Brain microvascular endothelial cell (primary cell): ENCODE data around the gene HOXA13.

ENCODE experiments used
- DNase-seq: peaks from one replicate; pipeline ENCODE4 v3.0.0-alpha.2; 2020
- H3K27ac ChIP-seq: fragments of 250-450 bp; sonication (Bioruptor Pico); 2 replicates; pipeline ENCODE4 v1.5.1; 2020; ENCODE audit warnings: mild to moderate bottlenecking, moderate library complexity
- H3K27me3 ChIP-seq: fragments of 250-450 bp; sonication (Bioruptor Pico); replicated peaks from 2 replicates; pipeline ENCODE4 v1.5.1; 2020; ENCODE audit warnings: mild to moderate bottlenecking
- H3K36me3 ChIP-seq: fragments of 250-450 bp; sonication (Bioruptor Pico); replicated peaks from 2 replicates; pipeline ENCODE4 v1.5.1; 2020; ENCODE audit warnings: mild to moderate bottlenecking
- H3K4me3 ChIP-seq: 2 replicates; pipeline ENCODE4 v1.5.1; 2011; ENCODE audit warnings: low read depth, mild to moderate bottlenecking, control low read depth, low read length, moderate library complexity
- in situ Hi-C: cut with HindIII; loops from 2 replicates; pipeline ENCODE4 v1.10.0; 2017; ENCODE audit warnings: low sequenced_read_pairs, low pct_ligation_motif_present
- TF ChIP-seq, protein P1 (sequence below): IDR thresholded peaks from 2 replicates; pipeline ENCODE4 v1.5.1; 2011; ENCODE audit warnings: low read depth, mild to moderate bottlenecking, moderate library complexity, low read length, control low read depth, inconsistent platforms; ENCODE audit errors: missing control alignments

The HOXA13 gene

DNA sequence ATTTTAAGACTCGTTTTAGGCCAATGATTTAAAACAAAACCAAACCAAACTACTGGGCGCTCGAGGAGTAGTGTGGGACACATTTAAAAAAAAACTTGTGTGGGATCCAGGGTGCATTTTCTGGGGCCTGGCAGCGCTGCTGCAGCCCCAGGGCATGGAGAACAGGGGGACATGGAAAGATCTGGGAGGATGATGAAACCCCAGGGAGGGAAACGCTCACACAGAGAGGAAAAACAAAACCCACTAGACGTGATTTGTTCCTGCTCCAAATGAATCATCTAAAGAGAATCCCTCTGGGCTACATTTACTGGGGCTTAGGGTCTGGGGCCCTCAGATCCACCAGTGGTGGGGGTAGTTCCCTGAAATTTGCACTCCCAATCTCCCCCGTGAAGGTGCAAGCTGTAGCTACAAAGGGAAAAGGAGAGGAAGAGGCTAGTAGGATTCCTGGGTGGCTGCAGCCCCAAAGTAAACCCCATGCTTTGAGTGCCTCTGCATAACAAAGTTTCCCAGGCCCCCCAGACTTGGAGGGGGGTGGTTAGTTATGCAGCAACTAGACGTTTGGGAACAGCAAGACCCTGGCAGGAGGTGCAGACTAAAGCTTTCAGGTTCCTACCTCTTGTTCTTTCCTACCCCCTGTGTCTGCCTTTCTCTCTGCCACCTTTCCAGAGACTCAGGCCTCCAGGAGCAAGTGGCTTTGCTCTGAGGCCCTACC, 14.5 kb upstream of the HOXA13 start:
- in situ Hi-C loops: loop anchor here (25.0 kb wide), 1 partner anchor 373 kb away; no protein-coding TSS in a partner anchor
- Histone ChIP-seq H3K36me3 (no peaks in the 10 kb centered on the region), H3K27ac (no peak overlapping the region), H3K4me3 (no peak overlapping the region), H3K27me3 (peaks cover 85% of the 10 kb centered on the region)
- TF ChIP-seq, protein P1, sequence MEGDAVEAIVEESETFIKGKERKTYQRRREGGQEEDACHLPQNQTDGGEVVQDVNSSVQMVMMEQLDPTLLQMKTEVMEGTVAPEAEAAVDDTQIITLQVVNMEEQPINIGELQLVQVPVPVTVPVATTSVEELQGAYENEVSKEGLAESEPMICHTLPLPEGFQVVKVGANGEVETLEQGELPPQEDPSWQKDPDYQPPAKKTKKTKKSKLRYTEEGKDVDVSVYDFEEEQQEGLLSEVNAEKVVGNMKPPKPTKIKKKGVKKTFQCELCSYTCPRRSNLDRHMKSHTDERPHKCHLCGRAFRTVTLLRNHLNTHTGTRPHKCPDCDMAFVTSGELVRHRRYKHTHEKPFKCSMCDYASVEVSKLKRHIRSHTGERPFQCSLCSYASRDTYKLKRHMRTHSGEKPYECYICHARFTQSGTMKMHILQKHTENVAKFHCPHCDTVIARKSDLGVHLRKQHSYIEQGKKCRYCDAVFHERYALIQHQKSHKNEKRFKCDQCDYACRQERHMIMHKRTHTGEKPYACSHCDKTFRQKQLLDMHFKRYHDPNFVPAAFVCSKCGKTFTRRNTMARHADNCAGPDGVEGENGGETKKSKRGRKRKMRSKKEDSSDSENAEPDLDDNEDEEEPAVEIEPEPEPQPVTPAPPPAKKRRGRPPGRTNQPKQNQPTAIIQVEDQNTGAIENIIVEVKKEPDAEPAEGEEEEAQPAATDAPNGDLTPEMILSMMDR: no peak
- DNase-seq: no peak

DNA sequence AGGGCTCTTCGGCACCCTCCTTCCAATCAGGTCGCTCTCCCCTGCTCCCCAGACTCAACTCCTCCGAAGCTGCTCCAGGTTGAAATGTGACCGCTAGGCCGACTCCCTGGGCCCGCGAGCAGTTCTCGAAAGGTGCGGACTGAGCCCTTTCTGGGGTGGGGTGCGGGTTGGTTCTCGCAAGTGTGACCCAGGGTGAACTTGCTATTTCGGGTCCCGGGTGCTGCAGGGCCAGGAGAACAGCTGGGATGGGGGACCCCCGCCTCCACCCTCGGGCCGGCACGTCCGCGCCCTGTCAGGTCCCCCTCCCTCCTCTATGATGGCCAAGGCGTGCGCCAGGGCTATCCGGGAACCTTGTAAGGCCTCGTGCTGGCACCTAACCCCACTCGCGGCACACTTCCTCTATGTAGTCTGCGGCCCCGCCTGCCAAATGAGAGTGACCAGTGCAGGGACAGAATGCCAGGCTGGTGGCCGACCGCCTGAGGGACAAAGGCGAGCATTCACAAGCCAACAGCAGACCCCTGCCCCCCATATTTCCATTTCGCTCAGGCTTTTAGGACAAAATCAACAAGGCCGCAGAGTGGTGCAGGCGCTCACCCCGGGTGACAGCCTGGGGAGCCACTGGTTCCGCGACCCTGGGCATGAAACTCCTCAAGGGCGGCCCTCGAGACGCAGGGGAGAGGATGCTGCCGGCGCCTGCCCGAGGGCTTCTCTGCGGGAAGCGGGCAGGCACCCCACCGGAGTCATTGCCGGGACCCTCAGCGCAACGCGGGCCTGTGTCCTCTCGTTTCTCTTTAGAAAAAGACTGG, 13.7 kb upstream of the HOXA13 start:
- no peaks in the 10 kb centered on the region for H3K36me3 ChIP-seq
- H3K27me3 ChIP-seq: peaks cover 88% of the 10 kb centered on the region
- TF ChIP-seq, protein P1: no peak

DNA sequence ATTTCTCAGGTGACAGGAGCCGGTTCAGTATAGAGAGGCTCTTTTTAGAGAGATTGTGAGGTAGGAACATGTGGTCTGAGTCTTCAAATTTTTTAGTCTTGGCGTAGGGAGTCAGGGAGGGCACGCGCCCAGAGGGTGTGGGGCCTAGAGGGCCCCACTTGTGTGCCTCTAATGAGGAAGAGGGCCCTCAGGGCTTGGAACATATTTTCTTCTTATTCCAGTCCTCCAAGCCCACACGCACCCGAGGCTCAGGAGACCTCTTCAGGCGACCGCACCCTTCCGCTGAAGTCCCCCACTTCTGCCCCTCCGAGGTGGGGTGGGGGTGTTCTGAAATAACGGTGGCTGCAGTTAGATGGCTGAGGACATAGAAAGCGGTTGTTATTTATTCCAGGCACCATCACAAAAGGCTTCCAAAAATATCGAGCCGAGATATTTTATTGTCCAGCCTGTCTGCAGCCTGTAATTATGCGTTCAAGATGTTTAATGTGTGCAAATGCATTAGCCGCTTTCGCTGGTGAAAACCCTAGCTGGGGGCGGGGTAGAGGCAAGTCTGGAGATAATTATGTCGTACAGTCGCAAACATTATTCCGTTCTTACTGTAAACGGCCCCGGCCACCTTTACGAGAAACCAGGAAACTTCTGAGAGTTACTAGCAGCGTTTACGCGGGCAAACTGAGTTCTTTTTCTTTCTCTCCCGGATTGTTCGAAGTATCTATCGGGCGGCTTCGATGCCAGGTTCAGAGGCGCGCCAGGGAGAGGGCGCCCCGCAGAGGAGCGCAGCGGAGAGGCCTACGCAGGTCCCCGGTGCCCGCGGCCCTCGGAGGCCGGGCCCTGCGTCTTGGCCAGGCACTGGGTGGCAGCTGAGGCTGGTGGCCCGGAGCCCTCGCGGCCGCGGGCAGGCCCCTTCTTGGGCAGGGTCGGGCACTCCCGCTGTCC, 12.9 kb upstream of the HOXA13 start:
- TF ChIP-seq, protein P1: no peak
- in situ Hi-C loops: loop anchor here (25.0 kb wide), 1 partner anchor 375 kb away; no protein-coding TSS in a partner anchor
- H3K4me3 ChIP-seq: no peak overlapping the region
- no peak overlapping the region for H3K27ac ChIP-seq
- DNase-seq: no peak
- H3K27me3 ChIP-seq: peaks cover 95% of the 10 kb centered on the region
- no peaks in the 10 kb centered on the region for H3K36me3 ChIP-seq

More for the DNA sequence above, 13.7 kb upstream of the HOXA13 start:
- Histone ChIP-seq H3K27ac (no peak overlapping the region), H3K4me3 (no peak overlapping the region)
- in situ Hi-C loops: loop anchor here (25.0 kb wide), 1 partner anchor 374 kb away; no protein-coding TSS in a partner anchor
- DNase-seq: no peak

DNA sequence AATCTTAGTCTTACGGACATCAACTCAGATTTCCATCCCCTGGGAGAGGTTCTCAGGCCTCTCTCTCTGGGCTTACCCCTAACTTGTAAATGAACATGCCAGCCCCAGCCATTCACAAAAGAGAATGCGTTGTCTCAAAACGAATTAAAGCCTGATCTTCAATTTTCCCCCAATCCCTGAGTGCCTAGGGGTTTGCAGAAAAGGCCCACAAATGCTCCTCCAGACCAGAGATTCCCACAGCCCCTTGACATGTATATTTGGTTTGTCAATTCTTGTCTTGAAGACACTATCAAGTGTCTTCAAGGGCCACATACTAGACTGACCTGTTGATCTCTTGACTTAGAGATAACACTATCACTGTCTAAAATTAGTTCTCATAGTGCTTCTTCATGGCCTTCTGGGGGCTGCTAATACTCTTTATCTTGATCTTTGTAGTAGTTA, 11.9 kb upstream of the HOXA13 start:
- in situ Hi-C loops: loop anchor here (25.0 kb wide), 1 partner anchor 376 kb away; no protein-coding TSS in a partner anchor
- TF ChIP-seq, protein P1: no peak
- H3K4me3 ChIP-seq: no peak overlapping the region
- H3K27me3 ChIP-seq: peaks cover 95% of the 10 kb centered on the region
- H3K27ac ChIP-seq: no peak overlapping the region
- H3K36me3 ChIP-seq: no peaks in the 10 kb centered on the region
- no peak for DNase-seq

DNA sequence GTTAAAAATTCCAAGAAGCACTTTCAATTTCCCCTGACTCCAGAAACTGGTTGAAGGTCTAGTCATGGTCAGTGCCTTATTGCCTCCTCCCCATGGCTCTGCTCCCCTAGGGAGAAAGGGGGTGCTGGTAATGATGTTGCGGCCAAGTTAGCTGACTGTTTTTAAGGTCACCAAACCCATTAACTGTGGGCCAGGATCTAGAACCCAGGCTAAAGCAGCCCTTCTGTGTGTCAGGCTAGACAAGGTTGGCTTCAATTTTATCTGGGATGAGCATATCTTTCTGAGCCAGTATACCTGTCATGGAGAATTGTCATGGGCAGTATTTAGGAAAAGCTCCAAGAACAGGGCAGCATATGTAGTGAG, 11.2 kb upstream of the HOXA13 start:
- in situ Hi-C loops: loop anchor here (25.0 kb wide), 1 partner anchor 376 kb away; no protein-coding TSS in a partner anchor
- H3K4me3 ChIP-seq: no peak overlapping the region
- TF ChIP-seq, protein P1: no peak
- no peak overlapping the region for H3K27ac ChIP-seq
- no peak for DNase-seq
- peaks cover 95% of the 10 kb centered on the region for H3K27me3 ChIP-seq
- H3K36me3 ChIP-seq: no peaks in the 10 kb centered on the region
